WERI-Rb-1 (cell line): ENCODE results near the gene RHBDD2.

Experiments used
- DNase-seq: peaks from one replicate; pipeline ENCODE4 v3.0.0-alpha.2; 2020
- H3K27ac ChIP-seq: fragments of 250-450 bp; sonication (Bioruptor Pico); 2 replicates; pipeline ENCODE4 v1.5.1; 2020; ENCODE audit warnings: mild to moderate bottlenecking, moderate library complexity
- H3K27me3 ChIP-seq: fragments of 250-450 bp; sonication (Bioruptor Pico); 2 replicates; pipeline ENCODE4 v1.5.1; 2021; ENCODE audit warnings: mild to moderate bottlenecking, low read depth, moderate library complexity; ENCODE audit not compliant: insufficient read depth, severe bottlenecking
- H3K36me3 ChIP-seq: fragments of 250-450 bp; sonication (Bioruptor Pico); 2 replicates; pipeline ENCODE4 v1.5.1; 2020; ENCODE audit warnings: mild to moderate bottlenecking, moderate library complexity
- H3K4me3 ChIP-seq: 2 replicates; pipeline ENCODE4 v1.5.1; 2011; ENCODE audit warnings: low read depth, mild to moderate bottlenecking, control low read depth, low read length
- H3K9me3 ChIP-seq: fragments of 250-450 bp; sonication (Bioruptor Pico); 2 replicates; pipeline ENCODE4 v1.5.1; 2021; ENCODE audit warnings: mild to moderate bottlenecking, moderate library complexity; ENCODE audit not compliant: severe bottlenecking
- CTCF ChIP-seq: IDR thresholded peaks from 2 replicates; pipeline ENCODE4 v1.5.1; 2011; ENCODE audit warnings: low read depth, mild to moderate bottlenecking, control low read depth, inconsistent platforms, low read length

Gene RHBDD2

GRCh38 chr7:75914169-75914654, 35.4 kb downstream of the RHBDD2 start:
- H3K27ac ChIP-seq: peak overlapping the region; percentile 60
- peak overlapping the region; percentile 91 for H3K4me3 ChIP-seq
- no peak for TF ChIP-seq CTCF
- no peak for DNase-seq
- H3K9me3 ChIP-seq: no peaks in the 10 kb centered on the region
- H3K27me3 ChIP-seq: no peaks in the 10 kb centered on the region
- no peaks in the 10 kb centered on the region for H3K36me3 ChIP-seq

GRCh38 chr7:75914655-75915415, 36.0 kb downstream of the RHBDD2 start, which contains the start of gene POR:
POR (plus strand) TSS chr7:75915155; CDS start chr7:75954002, 38,847 bp downstream.
- Histone ChIP-seq H3K4me3 (peak within 1 kb of the TSS; percentile 91), H3K27ac (peak within 1 kb of the TSS; percentile 60), H3K27me3 (no peaks in the 10 kb centered on the region), H3K36me3 (no peaks in the 10 kb centered on the region), H3K9me3 (no peaks in the 10 kb centered on the region)
- peak; percentile 92 for DNase-seq
- no peak for TF ChIP-seq CTCF

GRCh38 chr7:75915416-75916156, 36.8 kb downstream of the RHBDD2 start:
- Histone ChIP-seq H3K36me3 (no peaks in the 10 kb centered on the region), H3K27ac (peak overlapping the region; percentile 58)
- no peak for TF ChIP-seq CTCF

GRCh38 chr7:75916259-75916658, 37.4 kb downstream of the RHBDD2 start:
- Histone ChIP-seq H3K4me3 (no peak overlapping the region), H3K27ac (no peak overlapping the region), H3K9me3 (no peaks in the 10 kb centered on the region), H3K27me3 (no peaks in the 10 kb centered on the region), H3K36me3 (no peaks in the 10 kb centered on the region)
- TF ChIP-seq CTCF: no peak
- no peak for DNase-seq

More at GRCh38 chr7:75915416-75916156, 36.8 kb downstream of the RHBDD2 start:
- no peaks in the 10 kb centered on the region for H3K9me3 ChIP-seq
- H3K4me3 ChIP-seq: peak overlapping the region; percentile 91
- no peak for DNase-seq
- H3K27me3 ChIP-seq: no peaks in the 10 kb centered on the region

- TF ChIP-seq CTCF: no peak
- Histone ChIP-seq H3K9me3 (no peaks in the 10 kb centered on the region), H3K27ac (no peak overlapping the region), H3K4me3 (no peak overlapping the region), H3K27me3 (no peaks in the 10 kb centered on the region), H3K36me3 (no peaks in the 10 kb centered on the region)
- no peak for DNase-seq
Measured at GRCh38 chr7:75916685-75917634, 38.1 kb downstream of the RHBDD2 start.
